Testis (tissue), 3 donors: ENCODE measurements around the gene EYA2. TPM values are rescaled to one million over a fixed set of nuclear protein-coding genes. Genes with fewer than 3 reads are reported as not detected.
A peak's percentile ranks its signal among the peaks of the same experiment; 100 is the strongest.

Experiments
- DNase-seq: peaks from one replicate; pipeline ENCODE4 v3.0.0-alpha.2; 2019
- H3K27ac ChIP-seq, 2 donors: fragments of 200-600 bp; sonication (generic); one replicate each; pipeline ENCODE4 v1.5.1; 2019
- H3K27me3 ChIP-seq: fragments of 200-600 bp; sonication (generic); one replicate; pipeline ENCODE4 v1.5.1; 2019
- H3K36me3 ChIP-seq: fragments of 200-600 bp; sonication (generic); one replicate; pipeline ENCODE4 v1.5.1; 2017; ENCODE audit warnings: low read depth; ENCODE audit errors: missing control alignments
- H3K4me1 ChIP-seq: fragments of 200-600 bp; sonication (generic); one replicate; pipeline ENCODE4 v1.5.1; 2019
- H3K4me3 ChIP-seq, 2 donors: fragments of 200-600 bp; sonication (generic); one replicate each; pipeline ENCODE4 v1.5.1; 2017 to 2019
- H3K9me3 ChIP-seq: fragments of 200-600 bp; sonication (generic); one replicate; pipeline ENCODE4 v1.5.1; 2017
- CTCF ChIP-seq, 3 experiments: fragments of 450-650 bp in 2 of 3; fragments of 200-600 bp in 1 of 3; sonication (generic) in 1 of 3; IDR thresholded peaks; one replicate each; pipeline ENCODE4 v1.5.1; 2016 to 2019; ENCODE audit warnings: antibody characterized with exemption in 3 of 3, mild to moderate bottlenecking in 2 of 3, moderate library complexity in 1 of 3
- POLR2A ChIP-seq: fragments of 450-650 bp; IDR thresholded peaks from one replicate; pipeline ENCODE4 v1.6.1; 2017; ENCODE audit warnings: antibody characterized with exemption, mild to moderate bottlenecking, moderate library complexity
- WGBS, 2 donors: methylation state at CpG; one replicate each; pipeline ENCODE4 v1.1.5; 2018; 5-methylcytosine and 5-hydroxymethylcytosine counted together
- intact Hi-C: fragments of 100-400 bp; cut with DNase I; formaldehyde crosslinking; loops from one replicate; pipeline ENCODE4 v1.15.1; 2023; ENCODE audit warnings: low total_unique reads
- polyA plus RNA-seq: library from polyadenylated mRNA; stranded (reverse); fragments of 350-450 nt; fragmentation: Illumina TruSeq; extraction: RNeasy Lipid Tissue Mini Kit (QIAGEN cat#74804); gene quantifications from one replicate; pipeline ENCODE4 v1.2.3, GENCODE V29; 2014; ENCODE audit warnings: low read depth, low replicate concordance; ENCODE audit not compliant: insufficient read depth
- total RNA-seq, 2 donors: library from RNA; depleted of rRNA; stranded (reverse); fragments of >200 nt; gene quantifications; one replicate each; pipeline ENCODE4 v1.2.3, GENCODE V29; 2016

The EYA2 gene
- total and polyA plus RNA-seq, 3 donors from 2014 or later: 14.6 to 17.2 (median 16.2) TPM

- Histone ChIP-seq H3K36me3 (no peaks in the 10 kb centered on the region), H3K4me1 (peaks cover 3% of the 10 kb centered on the region), H3K9me3 (no peaks in the 10 kb centered on the region), H3K27ac (no peak overlapping the region), H3K27me3 (no peaks in the 10 kb centered on the region), H3K4me3 (no peak overlapping the region)
- 27 to 31% methylated on average over 2 of the region's 2 CpGs for WGBS, 2 donors
- DNase-seq: peak; percentile 52
- intact Hi-C loops: no loop called here
- TF ChIP-seq POLR2A (no peak), CTCF (IDR thresholded peaks at IDR 0.05) (no peak)
Measured at GRCh38 chr20:47063407-47063806, 168.8 kb downstream of the EYA2 start.

DNA sequence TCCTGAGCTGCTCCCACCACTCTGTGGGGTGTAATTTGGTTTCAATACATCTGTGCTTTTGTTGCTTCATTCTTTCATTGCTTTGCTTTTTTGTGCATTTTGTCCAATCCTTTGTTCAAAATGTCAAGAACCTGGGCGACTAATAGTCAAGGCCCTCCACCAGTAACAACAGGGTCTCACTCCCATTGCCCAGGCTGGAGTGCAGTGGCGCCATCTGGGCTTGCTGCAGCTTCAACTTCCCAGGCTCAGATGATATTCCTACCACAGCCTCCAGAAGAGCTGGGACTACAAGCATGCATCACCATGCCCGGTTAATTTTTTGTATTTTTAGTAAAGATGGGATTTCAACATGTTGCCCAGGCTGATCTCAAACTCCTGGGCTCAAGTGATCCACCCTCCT, 169.2 kb downstream of the EYA2 start:
- WGBS, 2 donors: 84 to 88% methylated on average over 3 of the region's 3 CpGs
- Histone ChIP-seq H3K4me3 (no peak overlapping the region), H3K4me1 (peaks cover 3% of the 10 kb centered on the region), H3K27ac (no peak overlapping the region), H3K9me3 (no peaks in the 10 kb centered on the region), H3K27me3 (no peaks in the 10 kb centered on the region), H3K36me3 (no peaks in the 10 kb centered on the region)
- TF ChIP-seq POLR2A (no peak), CTCF (IDR thresholded peaks at IDR 0.05) (no peak)
- DNase-seq: no peak
- intact Hi-C loops: no loop called here

DNA sequence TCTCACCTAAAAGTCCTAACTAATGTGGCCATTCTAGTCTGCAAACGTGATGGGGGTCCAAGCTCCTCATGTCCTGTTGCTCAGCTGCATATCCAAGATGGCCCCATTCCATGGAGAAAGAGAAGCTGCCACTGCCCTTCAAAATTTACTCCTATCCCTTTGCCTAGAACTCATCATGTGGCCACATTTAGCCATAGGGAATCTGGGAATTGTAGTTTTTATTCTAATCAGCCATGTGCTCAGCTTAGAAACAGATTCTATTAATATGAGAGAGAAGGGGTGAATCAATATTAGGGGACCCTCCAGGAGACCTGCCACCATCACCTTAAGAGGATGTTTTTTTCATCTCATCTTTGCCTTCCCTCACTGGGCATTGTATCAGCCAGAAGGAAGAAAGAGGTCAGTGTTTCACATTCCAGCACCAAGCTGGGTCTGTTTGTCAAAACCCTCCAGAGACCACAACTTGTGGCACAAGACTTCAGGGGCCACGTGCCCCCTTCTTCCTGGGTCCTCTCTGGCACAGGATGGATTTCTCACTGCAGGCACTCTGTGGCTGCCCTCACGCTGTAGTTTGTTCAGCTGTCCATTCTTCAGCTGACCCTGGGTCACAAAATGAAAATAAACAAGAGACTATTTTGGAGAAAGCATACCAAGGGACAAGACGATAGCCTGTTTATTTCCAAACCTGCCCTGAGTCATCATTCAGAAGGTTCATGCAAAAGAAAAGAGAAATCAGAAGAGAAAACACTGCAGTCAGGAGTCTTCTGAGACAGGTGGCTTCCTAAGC, 172.0 kb downstream of the EYA2 start:
- Histone ChIP-seq H3K36me3 (no peaks in the 10 kb centered on the region), H3K4me3 (no peak overlapping the region), H3K9me3 (no peaks in the 10 kb centered on the region), H3K4me1 (peaks cover 3% of the 10 kb centered on the region), H3K27me3 (no peaks in the 10 kb centered on the region), H3K27ac (no peak overlapping the region)
- DNase-seq: no peak
- intact Hi-C loops: no loop called here
- no peak for TF ChIP-seq POLR2A
- TF ChIP-seq CTCF (IDR thresholded peaks at IDR 0.05): no peak
- 44 to 50% methylated on average over 4 of the region's 4 CpGs for WGBS, 2 donors

GRCh38 chr20:47067776-47068175, 173.1 kb downstream of the EYA2 start:
- Histone ChIP-seq H3K27ac (no peak overlapping the region), H3K36me3 (no peaks in the 10 kb centered on the region), H3K9me3 (no peaks in the 10 kb centered on the region), H3K4me1 (peaks cover 3% of the 10 kb centered on the region), H3K4me3 (no peak overlapping the region), H3K27me3 (no peaks in the 10 kb centered on the region)
- no peak for TF ChIP-seq CTCF (IDR thresholded peaks at IDR 0.05)
- no peak for TF ChIP-seq POLR2A
- 96 to 100% methylated on average over 3 of the region's 3 CpGs for WGBS, 2 donors
- DNase-seq: no peak
- intact Hi-C loops: no loop called here

- intact Hi-C loops: no loop called here
Measured at GRCh38 chr20:47070176-47070575, 175.5 kb downstream of the EYA2 start.

More at GRCh38 chr20:47070176-47070575, 175.5 kb downstream of the EYA2 start:
- H3K9me3 ChIP-seq: no peaks in the 10 kb centered on the region
- no peaks in the 10 kb centered on the region for H3K4me1 ChIP-seq
- 86 to 92% methylated on average over 3 of the region's 3 CpGs for WGBS, 2 donors
- no peak overlapping the region for H3K4me3 ChIP-seq
- H3K36me3 ChIP-seq: no peaks in the 10 kb centered on the region
- no peak for TF ChIP-seq CTCF (IDR thresholded peaks at IDR 0.05)
- no peak for TF ChIP-seq POLR2A
- H3K27ac ChIP-seq: no peak overlapping the region
- DNase-seq: no peak
- no peaks in the 10 kb centered on the region for H3K27me3 ChIP-seq
